ENCODE measurements around the gene ITGB3.

The ITGB3 gene

DNA sequence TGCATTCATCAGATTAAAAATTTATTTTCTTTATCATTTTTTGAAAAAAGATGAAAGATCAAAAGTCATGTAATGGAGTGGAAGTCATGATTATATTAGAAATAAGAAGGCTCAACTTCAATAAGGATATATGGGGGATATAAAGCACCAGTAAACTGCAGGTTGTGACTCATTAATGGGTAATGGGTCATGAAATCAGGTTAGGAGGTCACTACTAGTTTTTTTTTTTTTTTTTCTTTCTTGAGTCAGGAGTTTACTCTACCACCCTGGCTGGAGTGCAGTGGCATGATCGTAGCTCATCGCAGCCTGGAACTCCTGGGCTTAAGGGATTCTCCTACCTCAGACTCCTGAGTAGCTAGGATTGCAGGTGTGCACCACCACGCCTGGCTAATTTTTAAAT, 84.4 kb downstream of the ITGB3 start:
- no peak for DNase-seq (ENCODE audit: low read depth)

DNA sequence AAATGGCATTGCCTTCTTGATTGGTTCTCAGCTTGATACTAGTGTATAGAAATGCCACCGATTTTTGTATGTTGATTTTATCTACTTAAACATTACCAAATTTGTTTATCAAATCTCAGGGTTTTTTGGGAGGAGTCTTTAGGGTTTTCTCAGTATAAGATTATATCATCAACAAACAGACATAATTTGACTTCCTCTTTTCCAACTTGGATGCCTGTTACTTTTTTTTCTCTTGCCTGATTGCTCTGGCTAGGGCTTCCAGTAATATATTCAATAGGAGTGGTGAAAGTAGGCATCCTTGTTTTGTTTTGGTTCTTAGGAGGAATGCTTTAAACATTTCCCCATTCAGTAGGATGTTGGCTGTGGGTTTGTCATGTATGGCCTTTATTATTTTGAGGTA, 99.2 kb downstream of the ITGB3 start:
- DNase-seq (ENCODE audit: low read depth): no peak

DNA sequence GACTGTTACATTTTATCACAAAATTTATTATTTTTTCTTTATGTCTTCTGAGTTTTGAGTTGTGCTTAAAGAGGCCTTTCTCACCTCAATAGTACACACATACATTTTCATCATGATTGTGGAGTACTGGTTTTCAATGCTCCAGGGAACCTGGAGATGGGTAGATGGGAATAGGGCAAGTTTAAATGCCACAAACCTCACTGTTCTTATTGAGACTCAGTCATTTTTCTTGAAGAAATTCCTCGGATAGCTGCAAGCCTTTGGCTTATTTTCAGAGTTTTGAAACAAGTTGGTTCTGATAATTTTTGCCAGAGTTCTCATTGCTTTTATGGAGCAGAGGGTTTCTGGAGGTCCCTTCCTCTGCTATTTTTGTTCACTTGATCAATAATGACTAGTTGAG, 105.0 kb downstream of the ITGB3 start:
- DNase-seq (ENCODE audit: low read depth): no peak

Measured in amniotic epithelial cell (primary cell).